ACC112 (cell line): Measurements from ENCODE around the gene RASA3.

Experiments
- H2AFZ ChIP-seq: fragments of 200-600 bp; sonication (generic); one replicate; pipeline ENCODE4 v1.6.0; 2017; ENCODE audit warnings: antibody characterized with exemption, low read length; ENCODE audit not compliant: unreplicated experiment
- H3K27ac ChIP-seq: fragments of 200-600 bp; sonication (generic); 2 replicates; pipeline ENCODE4 v1.5.1; 2014; ENCODE audit warnings: low read depth, mild to moderate bottlenecking, antibody characterized with exemption, low read length, moderate library complexity
- H3K27me3 ChIP-seq: fragments of 200-600 bp; sonication (generic); 2 replicates; pipeline ENCODE4 v1.6.1; 2014; ENCODE audit warnings: mild to moderate bottlenecking, antibody characterized with exemption, low read length, moderate library complexity, mixed read lengths; ENCODE audit not compliant: insufficient read depth
- H3K36me3 ChIP-seq: fragments of 200-600 bp; sonication (generic); 2 replicates; pipeline ENCODE4 v1.6.1; 2016; ENCODE audit warnings: mild to moderate bottlenecking, antibody characterized with exemption, low read length, moderate library complexity, mixed read lengths; ENCODE audit not compliant: insufficient read depth
- H3K4me1 ChIP-seq: fragments of 200-600 bp; sonication (generic); one replicate; pipeline ENCODE4 v1.6.1; 2016; ENCODE audit warnings: low read length, mixed read lengths; ENCODE audit not compliant: insufficient read depth, unreplicated experiment, control insufficient read depth
- H3K4me3 ChIP-seq: fragments of 200-600 bp; sonication (generic); 2 replicates; pipeline ENCODE4 v1.5.1; 2014; ENCODE audit warnings: mild to moderate bottlenecking, low read depth, low read length
- H3K79me2 ChIP-seq: fragments of 200-600 bp; sonication (generic); one replicate; pipeline ENCODE4 v1.6.0; 2016; ENCODE audit warnings: low read length; ENCODE audit not compliant: control insufficient read depth, unreplicated experiment, insufficient read depth

The RASA3 gene

DNA sequence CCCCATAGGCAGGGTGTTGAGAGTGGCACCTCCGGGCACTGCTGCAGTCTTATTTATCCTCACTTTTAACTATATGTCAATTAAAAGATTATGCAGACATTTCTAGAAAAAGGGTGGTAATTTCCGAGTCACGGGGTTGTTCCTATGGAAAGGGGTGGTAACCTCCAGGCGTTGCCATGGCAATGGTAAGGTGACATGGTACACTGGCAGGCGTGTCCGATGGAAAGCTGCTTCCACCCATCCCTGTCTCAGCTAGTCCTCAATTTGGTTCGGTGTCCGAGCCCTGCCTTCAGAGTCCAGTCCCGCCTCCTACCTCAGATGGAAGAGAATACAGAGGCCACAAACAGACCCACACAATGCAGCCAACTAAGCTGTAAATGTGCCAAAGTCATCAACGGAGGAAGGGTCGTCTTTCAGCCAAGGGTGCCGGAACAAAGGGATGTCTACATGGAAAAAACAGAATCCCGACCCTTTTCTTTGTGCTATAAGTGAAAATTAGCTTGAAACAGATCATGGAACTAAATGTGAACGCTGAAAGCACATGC is 85.9 kb downstream of the RASA3 start:
- no peak overlapping the region for H2AFZ ChIP-seq
- no peak overlapping the region for H3K27ac ChIP-seq
- H3K79me2 ChIP-seq: peaks cover 26% of the 10 kb centered on the region
- H3K4me1 ChIP-seq: peaks cover 5% of the 10 kb centered on the region
- no peaks in the 10 kb centered on the region for H3K27me3 ChIP-seq
- H3K4me3 ChIP-seq: no peak overlapping the region
- peaks cover 19% of the 10 kb centered on the region; the same call in 1 of the 2 replicates for H3K36me3 ChIP-seq

DNA sequence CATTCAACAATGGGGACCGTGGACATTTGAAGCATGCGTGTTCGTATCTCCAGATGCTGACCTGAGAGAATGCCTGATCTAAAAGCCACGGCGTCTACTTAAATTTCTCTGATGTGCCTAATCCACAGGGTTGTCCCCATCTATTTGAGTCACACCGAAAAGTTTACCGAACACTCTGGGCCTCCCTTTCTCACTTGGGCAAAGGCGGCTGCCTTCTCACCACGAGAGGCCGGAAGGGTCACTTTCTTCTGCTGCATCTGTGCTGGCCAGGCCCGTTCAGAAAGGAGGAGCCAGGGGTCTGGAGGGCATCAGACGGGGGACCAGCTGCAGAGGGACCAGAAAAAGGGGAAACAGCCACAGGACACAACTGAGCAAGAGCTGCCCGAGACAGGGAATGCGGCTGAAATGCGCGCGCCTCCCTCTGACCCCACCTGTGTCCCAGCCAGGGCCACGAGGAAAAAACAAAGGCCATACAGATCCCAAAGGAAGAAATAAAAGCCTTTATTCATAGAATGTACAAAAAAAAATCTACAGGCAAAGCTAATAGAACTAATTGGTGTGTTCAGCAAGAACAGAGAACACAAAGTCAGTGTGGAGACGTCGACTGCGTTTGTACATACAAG is 87.2 kb downstream of the RASA3 start:
- H3K4me1 ChIP-seq: peaks cover 5% of the 10 kb centered on the region
- H3K36me3 ChIP-seq: peaks cover 19% of the 10 kb centered on the region; the same call in 1 of the 2 replicates
- H2AFZ ChIP-seq: no peak overlapping the region
- H3K27ac ChIP-seq: peak overlapping the region; percentile 47
- no peak overlapping the region for H3K4me3 ChIP-seq
- H3K79me2 ChIP-seq: peaks cover 34% of the 10 kb centered on the region
- no peaks in the 10 kb centered on the region for H3K27me3 ChIP-seq

DNA sequence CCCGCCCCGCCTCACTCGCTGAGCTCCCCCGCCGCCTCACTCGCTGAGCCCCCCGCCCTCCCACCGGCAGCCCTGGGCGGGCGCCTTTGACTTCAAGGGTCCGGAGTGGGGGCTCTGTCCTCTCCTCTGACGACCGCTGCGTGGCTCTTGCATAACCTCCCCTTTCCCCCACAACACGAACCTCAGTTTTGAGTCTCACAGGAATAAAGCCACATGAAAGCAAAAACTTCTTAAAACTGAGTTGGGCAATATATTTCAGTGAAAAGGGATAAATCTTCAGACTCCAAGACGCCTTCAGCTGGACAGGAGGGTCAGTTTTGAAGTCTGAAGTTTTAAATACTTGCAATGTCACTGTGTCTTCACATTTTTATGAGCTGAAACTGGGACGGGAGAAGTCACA is 87.9 kb downstream of the RASA3 start:
- Histone ChIP-seq H2AFZ (no peak overlapping the region), H3K27ac (peak overlapping the region; percentile 47), H3K27me3 (no peaks in the 10 kb centered on the region), H3K36me3 (peaks cover 19% of the 10 kb centered on the region; the same call in 1 of the 2 replicates), H3K79me2 (peaks cover 36% of the 10 kb centered on the region), H3K4me3 (no peak overlapping the region), H3K4me1 (peaks cover 5% of the 10 kb centered on the region)

DNA sequence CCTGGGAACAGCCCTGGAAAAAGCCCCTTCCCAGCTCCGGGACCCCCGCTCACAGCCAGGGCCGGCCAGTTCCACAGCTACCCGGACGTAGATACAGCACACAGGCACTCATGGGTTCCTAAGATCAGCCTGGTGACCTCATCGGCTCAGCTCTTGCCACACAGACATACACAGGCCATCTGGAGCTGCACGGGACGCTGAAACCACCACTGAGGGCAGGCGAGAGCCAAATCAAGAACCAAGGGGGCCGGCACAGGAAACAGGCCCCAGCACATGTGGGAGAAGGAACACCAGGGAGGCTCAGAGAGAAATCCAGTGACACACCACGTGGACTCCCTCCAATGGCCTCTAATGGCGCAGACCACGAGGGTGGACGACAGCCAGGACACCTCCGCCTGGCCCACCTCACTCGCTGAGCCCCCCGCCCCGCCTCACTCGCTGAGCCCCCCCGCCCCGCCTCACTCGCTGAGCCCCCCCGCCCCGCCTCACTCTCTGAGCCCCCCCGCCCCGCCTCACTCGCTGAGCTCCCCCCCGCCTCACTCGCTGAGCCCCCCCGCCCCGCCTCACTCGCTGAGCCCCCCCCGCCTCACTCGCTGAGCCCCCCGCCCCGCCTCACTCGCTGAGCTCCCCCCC is 88.9 kb downstream of the RASA3 start:
- no peak overlapping the region for H2AFZ ChIP-seq
- H3K79me2 ChIP-seq: peaks cover 37% of the 10 kb centered on the region
- no peak overlapping the region for H3K4me3 ChIP-seq
- peaks cover 19% of the 10 kb centered on the region; the same call in 1 of the 2 replicates for H3K36me3 ChIP-seq
- H3K27ac ChIP-seq: no peak overlapping the region
- H3K27me3 ChIP-seq: no peaks in the 10 kb centered on the region
- H3K4me1 ChIP-seq: peaks cover 5% of the 10 kb centered on the region

DNA sequence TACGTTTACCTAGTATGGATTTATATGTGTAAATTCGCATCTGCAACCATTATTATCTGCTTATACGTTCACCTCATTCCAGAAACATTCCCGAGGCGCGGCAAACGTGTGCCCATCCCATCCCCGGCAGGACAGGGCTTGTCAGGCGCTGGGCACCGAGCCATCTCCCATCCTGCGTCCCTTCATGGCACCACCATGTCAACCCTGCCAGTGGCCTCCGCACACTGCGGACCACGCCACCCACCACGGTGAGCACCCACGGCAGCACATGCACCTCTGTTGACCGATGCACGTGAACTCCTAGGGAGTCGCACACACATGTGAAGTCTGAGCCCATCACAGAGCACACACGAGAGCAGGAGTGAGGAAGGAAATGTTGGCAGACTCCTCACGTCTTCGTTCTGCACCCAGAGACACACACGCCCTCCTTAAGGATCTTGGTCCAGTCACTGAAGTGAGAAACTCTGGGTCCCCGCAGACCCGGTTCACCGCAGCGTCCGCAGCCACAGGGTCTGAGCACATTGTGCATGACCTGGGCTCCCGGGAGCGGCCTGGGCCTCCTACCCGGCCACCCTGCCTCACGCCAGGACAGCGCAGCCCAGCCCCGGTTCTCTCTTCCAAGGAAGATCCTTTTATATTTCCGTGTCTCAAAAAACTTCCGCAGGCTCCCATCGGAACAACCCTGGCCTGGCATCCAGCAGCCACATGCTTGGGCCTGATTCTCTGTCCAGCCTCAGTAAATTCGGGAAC is 90.2 kb downstream of the RASA3 start:
- Histone ChIP-seq H3K4me1 (peaks cover 5% of the 10 kb centered on the region), H3K27ac (no peak overlapping the region), H3K27me3 (no peaks in the 10 kb centered on the region), H3K4me3 (no peak overlapping the region), H2AFZ (no peak overlapping the region), H3K36me3 (peaks cover 19% of the 10 kb centered on the region; the same call in 1 of the 2 replicates), H3K79me2 (peaks cover 45% of the 10 kb centered on the region)

DNA sequence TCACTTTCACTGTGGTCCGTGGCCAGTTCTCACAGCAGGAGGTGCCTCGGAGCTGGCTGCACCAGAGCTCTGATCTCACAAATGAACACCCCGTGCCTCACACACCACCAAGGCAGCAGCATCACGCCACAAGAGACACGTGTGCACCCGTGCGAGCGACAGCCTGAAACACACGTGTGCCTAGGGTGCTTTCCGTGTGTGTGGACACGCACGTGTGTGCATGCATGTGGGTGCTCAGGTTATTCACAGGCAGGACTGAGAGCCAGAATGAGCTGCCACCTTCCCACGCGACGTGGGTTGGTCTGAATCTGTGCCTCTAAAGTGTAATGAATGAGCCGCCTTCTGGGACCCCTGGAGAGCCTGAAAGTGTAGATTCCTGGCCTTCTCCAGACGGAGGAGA is 90.9 kb downstream of the RASA3 start:
- H3K36me3 ChIP-seq: peaks cover 17% of the 10 kb centered on the region; the same call in 1 of the 2 replicates
- H3K79me2 ChIP-seq: peaks cover 50% of the 10 kb centered on the region
- H3K27ac ChIP-seq: no peak overlapping the region
- no peaks in the 10 kb centered on the region for H3K27me3 ChIP-seq
- H2AFZ ChIP-seq: no peak overlapping the region
- H3K4me3 ChIP-seq: no peak overlapping the region
- H3K4me1 ChIP-seq: peaks cover 5% of the 10 kb centered on the region

DNA sequence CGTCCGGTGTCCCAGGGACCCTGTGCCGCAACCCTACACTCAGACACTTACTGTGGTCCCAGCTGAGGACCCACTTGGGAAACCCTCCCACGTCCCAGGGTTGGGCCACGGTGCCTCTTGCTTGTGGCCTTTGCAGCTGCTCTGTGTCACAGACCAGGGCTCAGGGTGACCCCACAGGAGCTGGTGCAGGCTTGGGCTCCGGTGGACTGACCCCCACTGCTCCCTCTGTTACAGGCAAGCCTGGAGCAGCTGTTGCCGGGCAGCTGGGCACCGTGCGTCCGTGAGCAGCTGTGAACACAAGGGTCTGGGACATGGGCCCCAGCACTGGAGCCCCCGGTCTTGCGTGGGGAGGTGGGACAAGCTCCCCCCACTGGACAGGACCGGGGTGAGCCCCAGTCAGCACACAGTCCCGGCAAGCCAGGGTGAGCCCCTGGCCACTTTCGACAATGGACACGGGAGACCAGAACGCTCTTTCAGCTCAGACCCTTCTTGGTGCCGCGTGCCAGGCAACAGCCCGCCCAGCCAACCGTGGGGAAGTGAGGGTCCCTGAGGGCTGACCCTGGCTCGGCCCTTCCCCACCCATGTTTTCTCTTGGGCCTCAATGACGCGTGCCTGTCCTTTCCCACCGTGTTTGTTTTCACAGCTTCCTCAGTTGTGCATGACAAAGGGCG is 92.8 kb downstream of the RASA3 start:
- no peak overlapping the region for H3K4me3 ChIP-seq
- peaks cover 47% of the 10 kb centered on the region for H3K79me2 ChIP-seq
- H2AFZ ChIP-seq: no peak overlapping the region
- no peak overlapping the region for H3K27ac ChIP-seq
- no peaks in the 10 kb centered on the region for H3K27me3 ChIP-seq
- H3K4me1 ChIP-seq: peaks cover 6% of the 10 kb centered on the region
- H3K36me3 ChIP-seq: peaks cover 11% of the 10 kb centered on the region; the same call in 1 of the 2 replicates

DNA sequence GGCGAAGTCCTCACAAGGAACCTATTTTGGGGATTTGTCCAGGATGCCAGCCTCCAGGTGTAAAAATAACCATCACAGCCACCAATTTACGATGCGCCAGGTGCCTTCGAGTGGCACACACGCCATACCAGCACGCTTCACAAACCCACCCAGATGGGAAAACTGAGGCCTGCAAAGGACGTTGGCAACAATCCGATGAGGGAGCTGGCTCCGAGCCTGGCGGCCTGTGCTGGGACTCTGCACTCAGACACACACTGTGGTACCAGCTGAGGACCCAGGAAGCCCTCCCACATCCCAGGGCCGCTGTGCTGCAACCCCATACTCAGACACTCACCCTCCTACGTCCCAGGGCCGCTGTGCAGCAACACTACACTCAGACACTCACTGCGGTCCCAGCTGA is 93.5 kb downstream of the RASA3 start:
- no peak overlapping the region for H3K27ac ChIP-seq
- no peak overlapping the region for H2AFZ ChIP-seq
- peaks cover 11% of the 10 kb centered on the region; the same call in 1 of the 2 replicates for H3K36me3 ChIP-seq
- no peaks in the 10 kb centered on the region for H3K27me3 ChIP-seq
- peaks cover 5% of the 10 kb centered on the region for H3K4me1 ChIP-seq
- H3K79me2 ChIP-seq: peaks cover 53% of the 10 kb centered on the region
- no peak overlapping the region for H3K4me3 ChIP-seq

DNA sequence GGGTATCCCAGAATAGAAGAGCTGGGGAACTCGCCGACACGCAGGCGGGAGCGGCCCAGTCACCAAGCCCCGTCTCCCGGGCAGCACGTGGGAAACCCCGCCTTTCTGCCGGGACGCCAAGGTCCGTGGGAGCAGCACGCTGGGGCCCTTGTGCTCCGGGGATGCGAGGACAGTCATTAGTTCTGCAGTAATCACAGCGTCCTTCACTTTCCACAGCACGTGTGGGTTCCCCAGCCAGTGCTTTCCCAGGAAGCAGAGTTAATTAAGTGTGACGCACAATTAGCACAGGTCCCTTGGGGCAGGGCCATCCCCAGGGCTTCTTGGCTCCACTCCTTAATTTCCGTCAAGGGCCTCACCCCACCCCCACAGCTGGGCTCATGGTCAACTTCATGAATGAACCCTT is 94.2 kb downstream of the RASA3 start:
- Histone ChIP-seq H3K27ac (no peak overlapping the region), H3K4me3 (no peak overlapping the region), H3K4me1 (peaks cover 5% of the 10 kb centered on the region), H3K36me3 (peaks cover 11% of the 10 kb centered on the region; the same call in 1 of the 2 replicates), H3K79me2 (peaks cover 59% of the 10 kb centered on the region), H3K27me3 (no peaks in the 10 kb centered on the region), H2AFZ (no peak overlapping the region)

DNA sequence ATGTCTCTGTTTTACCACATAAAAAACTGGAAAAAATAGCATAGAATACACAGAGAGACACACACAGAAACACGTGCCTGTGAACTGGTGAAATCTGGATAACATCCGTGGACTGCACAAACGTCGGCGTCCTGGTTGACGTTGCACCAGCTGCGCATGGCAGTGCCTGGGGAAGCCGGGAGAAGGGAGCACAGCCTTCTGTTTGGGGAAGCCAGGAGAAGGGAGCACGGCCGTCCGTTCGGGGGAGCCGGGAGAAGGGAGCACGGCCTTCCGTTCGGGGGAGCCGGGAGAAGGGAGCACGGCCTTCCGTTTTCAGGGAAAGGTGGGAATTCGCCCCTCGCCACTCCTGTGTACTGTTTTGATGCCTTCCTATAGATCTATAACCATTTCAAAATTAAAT is 94.7 kb downstream of the RASA3 start:
- Histone ChIP-seq H3K4me1 (peaks cover 5% of the 10 kb centered on the region), H3K79me2 (peaks cover 60% of the 10 kb centered on the region), H2AFZ (no peak overlapping the region), H3K27me3 (no peaks in the 10 kb centered on the region), H3K36me3 (peaks cover 8% of the 10 kb centered on the region; the same call in 1 of the 2 replicates), H3K4me3 (no peak overlapping the region), H3K27ac (no peak overlapping the region)
